ENCODE results near the gene RNF112.

DNA sequence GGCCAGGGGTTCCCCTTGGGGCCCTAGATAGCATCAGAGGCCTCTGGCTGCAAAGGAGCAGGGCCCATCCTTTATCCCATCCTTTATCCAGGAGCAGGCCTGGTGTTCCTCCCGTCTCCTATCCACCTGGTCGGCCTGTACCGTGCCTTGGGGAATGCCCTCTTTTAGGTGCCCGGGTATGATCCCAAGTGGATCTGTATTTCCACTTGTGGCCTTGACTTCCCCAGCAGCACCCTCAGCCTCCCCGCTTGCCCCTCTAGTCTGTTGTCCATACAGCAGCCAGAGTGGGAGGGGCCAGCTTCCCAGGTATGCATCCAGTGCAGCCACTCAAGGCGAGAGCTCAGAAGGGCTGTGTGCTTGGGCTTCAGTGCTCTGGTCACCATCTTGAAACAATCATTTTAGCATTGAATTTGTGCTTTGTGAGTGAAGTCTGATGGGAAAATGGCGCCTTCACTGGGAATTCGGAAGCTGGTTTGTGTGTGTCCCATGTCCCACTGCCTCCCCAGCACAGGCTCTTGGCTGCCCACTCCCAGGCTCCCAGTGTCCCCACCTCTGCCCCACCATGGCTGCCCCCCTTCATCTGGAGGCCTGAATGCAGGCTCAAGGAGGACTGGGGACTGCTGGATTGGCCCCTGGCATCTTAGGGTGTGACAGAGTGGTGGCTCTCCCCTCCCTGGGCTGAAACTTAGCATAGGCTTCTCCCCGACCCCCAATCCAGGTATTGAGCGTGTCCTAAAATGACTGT is 3.3 kb upstream of the RNF112 start:
- TF ChIP-seq, protein P1, sequence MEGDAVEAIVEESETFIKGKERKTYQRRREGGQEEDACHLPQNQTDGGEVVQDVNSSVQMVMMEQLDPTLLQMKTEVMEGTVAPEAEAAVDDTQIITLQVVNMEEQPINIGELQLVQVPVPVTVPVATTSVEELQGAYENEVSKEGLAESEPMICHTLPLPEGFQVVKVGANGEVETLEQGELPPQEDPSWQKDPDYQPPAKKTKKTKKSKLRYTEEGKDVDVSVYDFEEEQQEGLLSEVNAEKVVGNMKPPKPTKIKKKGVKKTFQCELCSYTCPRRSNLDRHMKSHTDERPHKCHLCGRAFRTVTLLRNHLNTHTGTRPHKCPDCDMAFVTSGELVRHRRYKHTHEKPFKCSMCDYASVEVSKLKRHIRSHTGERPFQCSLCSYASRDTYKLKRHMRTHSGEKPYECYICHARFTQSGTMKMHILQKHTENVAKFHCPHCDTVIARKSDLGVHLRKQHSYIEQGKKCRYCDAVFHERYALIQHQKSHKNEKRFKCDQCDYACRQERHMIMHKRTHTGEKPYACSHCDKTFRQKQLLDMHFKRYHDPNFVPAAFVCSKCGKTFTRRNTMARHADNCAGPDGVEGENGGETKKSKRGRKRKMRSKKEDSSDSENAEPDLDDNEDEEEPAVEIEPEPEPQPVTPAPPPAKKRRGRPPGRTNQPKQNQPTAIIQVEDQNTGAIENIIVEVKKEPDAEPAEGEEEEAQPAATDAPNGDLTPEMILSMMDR (IDR thresholded peaks at IDR 0.05), result no peak
- no peak for TF ChIP-seq POLR2A (IDR thresholded peaks at IDR 0.05)
